Measurements from ENCODE around the gene PLPP2.

GRCh38 chr19:245457-245856 is 45.7 kb downstream of the PLPP2 start:
- TF ChIP-seq CTCF (IDR thresholded peaks at IDR 0.05) (no peak), EP300 (IDR thresholded peaks at IDR 0.05) (no peak), POLR2A (IDR thresholded peaks at IDR 0.05) (no peak), POLR2AphosphoS5 (IDR thresholded peaks at IDR 0.05) (no peak)
